ENCODE data around the gene MRC2.

- TF ChIP-seq CTCF (IDR thresholded peaks at IDR 0.05) (no peak), ZFX (IDR thresholded peaks at IDR 0.05; ENCODE audit: borderline replicate concordance) (no peak)
Observed at GRCh38 chr17:62666061-62666800, 38.8 kb downstream of the MRC2 start.

Data from 22Rv1 (cell line).